AG04450 (cell line): ENCODE measurements around the gene ACTR3. TPM values are rescaled to one million over a fixed set of nuclear protein-coding genes. Genes with fewer than 3 reads are reported as not detected.

ENCODE experiments used
- CTCF ChIA-PET: fragments of 300-600, 350-600 bp; formaldehyde crosslinking; extraction: SDS; loops from one replicate; lab custom pipeline; 2022; ENCODE audit warnings: antibody characterized with exemption, inconsistent platforms; lab: Charles Lee
- POLR2A ChIA-PET: fragments of 350-600 bp; formaldehyde crosslinking; extraction: SDS; loops from one replicate; lab custom pipeline; 2021; ENCODE audit warnings: antibody characterized with exemption, inconsistent platforms; lab: Yijun Ruan, JAX
- DNase-seq: peaks from one replicate; pipeline ENCODE4 v3.0.0-alpha.2; 2011; ENCODE audit warnings: low read depth, low spot score
- H3K27ac ChIP-seq: one replicate; pipeline ENCODE4 v1.5.1; 2012; ENCODE audit warnings: low read depth, low read length, control low read depth
- H3K27me3 ChIP-seq: one replicate; pipeline ENCODE4 v1.6.0; 2012; ENCODE audit warnings: low read length; ENCODE audit not compliant: control insufficient read depth, insufficient read depth
- H3K4me3 ChIP-seq: 2 replicates; pipeline ENCODE4 v1.5.1; 2011; ENCODE audit warnings: mild to moderate bottlenecking, low read depth, low read length, control low read depth
- H3K9me3 ChIP-seq: 2 replicates; pipeline ENCODE4 v1.5.1; 2012; ENCODE audit warnings: low read length; ENCODE audit not compliant: control insufficient read depth, insufficient read depth
- polyA plus RNA-seq: library from polyadenylated mRNA; depleted of rRNA; stranded (reverse); fragments of >200 nt; gene quantifications from 2 replicates; pipeline ENCODE4 v1.2.3, GENCODE V29; 2011
- TF ChIP-seq, protein P1 (sequence below): IDR thresholded peaks from 2 replicates; pipeline ENCODE4 v1.5.1; 2011; ENCODE audit warnings: low read depth, low read length, control low read depth, inconsistent platforms

Gene ACTR3
- polyA plus RNA-seq, 1 experiment = 536 TPM

DNA sequence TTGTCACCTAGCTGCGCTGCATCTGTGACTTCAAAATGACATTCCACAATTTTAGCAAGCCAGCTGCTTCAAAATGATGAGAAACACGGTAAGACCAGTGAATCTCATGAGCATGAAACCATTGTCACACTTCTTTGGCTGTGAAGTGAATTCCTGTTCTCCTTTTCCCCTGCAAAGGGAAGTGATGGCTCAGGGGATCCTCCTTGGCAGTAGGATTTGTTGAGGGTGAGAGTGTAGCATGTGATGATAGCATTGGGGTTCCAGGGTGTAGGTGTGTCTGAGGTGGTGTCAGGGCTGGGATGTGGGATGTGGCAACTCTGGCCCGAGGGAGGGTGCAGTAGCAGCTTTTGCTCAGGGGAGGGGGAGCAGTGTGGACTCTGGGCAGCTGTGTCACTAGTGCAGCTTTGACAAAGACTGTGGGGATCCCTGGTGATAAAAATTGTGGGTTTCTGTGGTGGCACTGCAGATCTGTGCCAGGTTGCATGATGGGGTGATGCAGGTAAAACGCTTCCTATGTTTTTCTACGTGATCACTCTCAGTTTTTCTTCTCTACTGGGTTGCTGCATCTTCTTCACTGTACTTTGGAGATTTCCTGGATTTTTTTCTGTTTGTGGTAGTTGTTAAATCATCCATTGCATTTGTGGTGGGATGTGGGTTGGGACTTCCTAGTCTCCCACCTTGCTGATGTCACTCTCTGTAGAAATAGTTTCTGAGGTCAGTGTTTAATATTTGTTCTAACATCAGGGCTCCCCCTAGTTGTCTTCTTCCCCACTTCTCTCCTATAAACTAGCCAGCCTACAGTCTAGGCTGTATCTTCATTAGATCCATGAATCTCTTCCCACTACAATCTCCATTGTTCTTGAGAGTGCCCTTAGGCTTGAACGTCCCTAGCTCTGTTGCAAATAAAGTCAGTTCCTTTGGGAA, 107.0 kb downstream of the ACTR3 start:
- H3K27me3 ChIP-seq = no peaks in the 10 kb centered on the region
- DNase-seq = no peak
- ChIA-PET POLR2A (no interaction called here), CTCF (no interaction called here)
- H3K9me3 ChIP-seq = no peaks in the 10 kb centered on the region
- TF ChIP-seq, protein P1, sequence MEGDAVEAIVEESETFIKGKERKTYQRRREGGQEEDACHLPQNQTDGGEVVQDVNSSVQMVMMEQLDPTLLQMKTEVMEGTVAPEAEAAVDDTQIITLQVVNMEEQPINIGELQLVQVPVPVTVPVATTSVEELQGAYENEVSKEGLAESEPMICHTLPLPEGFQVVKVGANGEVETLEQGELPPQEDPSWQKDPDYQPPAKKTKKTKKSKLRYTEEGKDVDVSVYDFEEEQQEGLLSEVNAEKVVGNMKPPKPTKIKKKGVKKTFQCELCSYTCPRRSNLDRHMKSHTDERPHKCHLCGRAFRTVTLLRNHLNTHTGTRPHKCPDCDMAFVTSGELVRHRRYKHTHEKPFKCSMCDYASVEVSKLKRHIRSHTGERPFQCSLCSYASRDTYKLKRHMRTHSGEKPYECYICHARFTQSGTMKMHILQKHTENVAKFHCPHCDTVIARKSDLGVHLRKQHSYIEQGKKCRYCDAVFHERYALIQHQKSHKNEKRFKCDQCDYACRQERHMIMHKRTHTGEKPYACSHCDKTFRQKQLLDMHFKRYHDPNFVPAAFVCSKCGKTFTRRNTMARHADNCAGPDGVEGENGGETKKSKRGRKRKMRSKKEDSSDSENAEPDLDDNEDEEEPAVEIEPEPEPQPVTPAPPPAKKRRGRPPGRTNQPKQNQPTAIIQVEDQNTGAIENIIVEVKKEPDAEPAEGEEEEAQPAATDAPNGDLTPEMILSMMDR = no peak
- H3K4me3 ChIP-seq = no peak overlapping the region
- H3K27ac ChIP-seq = no peak overlapping the region

DNA sequence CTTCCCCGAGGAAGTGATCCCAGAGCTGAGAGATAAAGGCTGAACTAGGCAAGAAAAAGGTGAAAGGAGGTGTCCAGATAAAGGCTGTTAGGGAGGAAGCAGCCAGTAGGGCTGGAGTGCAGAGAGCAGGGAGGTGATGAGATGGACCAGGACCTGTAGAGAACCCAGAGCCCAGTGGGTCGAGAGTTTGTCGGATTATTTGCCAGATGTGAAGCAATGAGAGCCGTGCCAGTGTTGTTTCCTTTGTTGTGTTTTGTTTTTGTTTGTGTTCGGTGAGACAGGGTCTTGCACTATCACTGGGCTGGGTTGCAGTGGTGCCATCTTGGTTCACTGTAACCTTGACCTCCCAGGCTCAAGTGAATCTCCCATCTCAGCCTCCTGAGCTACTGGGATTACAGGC, 111.3 kb downstream of the ACTR3 start:
- POLR2A ChIA-PET = no interaction called here
- H3K9me3 ChIP-seq = no peaks in the 10 kb centered on the region
- no peak overlapping the region for H3K27ac ChIP-seq
- CTCF ChIA-PET = interaction anchor here (0.6 kb wide), 1 partner anchor 10 kb away, joined by 3 read pairs; no protein-coding TSS in a partner anchor
- no peak overlapping the region for H3K4me3 ChIP-seq
- no peak for DNase-seq
- peaks cover 2% of the 10 kb centered on the region for H3K27me3 ChIP-seq
- TF ChIP-seq, protein P1 = no peak

DNA sequence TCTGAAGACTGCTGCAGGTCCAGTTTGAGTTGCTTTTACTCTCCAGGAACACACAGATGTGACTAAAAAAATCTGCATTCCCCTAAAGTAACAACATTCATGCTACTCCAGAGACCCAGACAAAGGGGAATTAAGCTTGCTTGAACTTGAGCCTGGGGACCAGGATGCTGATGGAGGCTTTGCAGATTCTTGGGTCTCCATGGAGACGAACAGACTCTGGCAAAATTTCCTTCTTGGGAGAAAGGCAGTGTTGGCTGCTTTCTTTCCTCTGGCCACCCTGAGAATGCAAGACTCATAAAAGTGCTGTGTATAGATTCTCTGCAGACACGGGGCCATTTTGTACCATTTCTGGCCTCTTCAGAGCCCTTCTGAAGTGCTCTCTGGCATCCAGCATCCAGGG, 112.0 kb downstream of the ACTR3 start:
- POLR2A ChIA-PET = no interaction called here
- CTCF ChIA-PET = interaction anchor here (0.6 kb wide), 1 partner anchor 11 kb away, joined by 3 read pairs; no protein-coding TSS in a partner anchor
- Histone ChIP-seq H3K9me3 (no peaks in the 10 kb centered on the region), H3K27me3 (peaks cover 2% of the 10 kb centered on the region), H3K4me3 (no peak overlapping the region), H3K27ac (no peak overlapping the region)
- DNase-seq = no peak
- TF ChIP-seq, protein P1 = no peak

DNA sequence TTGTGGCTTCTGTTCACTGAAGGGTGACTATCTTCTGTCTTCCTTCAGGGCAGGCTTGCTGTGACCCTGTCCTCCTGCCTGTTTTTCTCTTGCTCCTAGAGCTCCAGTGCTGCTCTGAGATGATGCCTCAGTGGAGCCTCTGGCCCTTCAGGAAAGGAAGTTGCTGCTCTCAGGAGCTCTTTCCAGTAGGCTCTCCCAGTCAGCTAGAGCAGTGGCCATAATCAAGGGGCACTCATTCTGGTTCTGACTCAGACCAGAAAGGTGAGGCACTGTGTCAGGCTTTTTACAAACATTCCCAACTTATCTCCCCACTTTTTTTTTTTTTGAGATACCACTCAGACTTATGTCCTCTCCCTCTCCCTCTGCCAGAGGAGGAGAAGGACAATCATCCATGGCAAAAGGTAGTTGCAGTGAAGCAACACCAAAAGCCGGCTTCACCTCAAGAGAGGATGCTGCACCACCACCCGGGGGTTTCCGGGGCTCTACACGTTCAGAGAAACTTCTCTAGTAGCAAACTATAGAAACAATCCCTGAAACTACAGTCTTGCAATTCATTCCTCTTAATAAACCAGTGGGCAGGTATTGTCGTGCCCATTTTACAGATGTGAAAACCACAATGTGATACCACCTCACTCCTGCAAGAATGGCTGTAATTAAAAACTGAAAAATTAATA, 115.4 kb downstream of the ACTR3 start:
- ChIA-PET POLR2A (no interaction called here), CTCF (no interaction called here)
- Histone ChIP-seq H3K9me3 (no peaks in the 10 kb centered on the region), H3K4me3 (no peak overlapping the region), H3K27ac (no peak overlapping the region), H3K27me3 (peaks cover 3% of the 10 kb centered on the region)
- DNase-seq = no peak
- TF ChIP-seq, protein P1 = no peak

DNA sequence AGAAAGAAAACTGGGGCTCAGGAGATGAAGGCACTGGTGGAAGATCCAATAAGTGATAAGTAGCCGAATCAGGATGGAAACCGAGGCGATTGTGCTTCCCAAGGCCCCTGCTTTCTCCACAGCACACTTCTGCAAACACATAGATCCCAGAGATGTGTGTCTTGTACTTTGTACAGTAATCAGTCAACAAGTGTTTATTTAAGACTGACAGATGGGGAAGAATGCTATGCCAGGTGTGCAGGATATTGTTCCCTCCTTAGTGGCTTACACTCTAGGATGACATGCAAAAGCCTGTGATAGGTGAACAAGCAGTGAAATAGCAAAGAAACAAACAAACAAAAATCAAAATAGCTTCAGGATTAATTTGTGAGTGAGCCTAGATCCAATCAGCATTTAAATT, 116.6 kb downstream of the ACTR3 start:
- ChIA-PET CTCF (no interaction called here), POLR2A (no interaction called here)
- peaks cover 3% of the 10 kb centered on the region for H3K27me3 ChIP-seq
- TF ChIP-seq, protein P1 = no peak
- DNase-seq = no peak
- H3K27ac ChIP-seq = no peak overlapping the region
- no peak overlapping the region for H3K4me3 ChIP-seq
- no peaks in the 10 kb centered on the region for H3K9me3 ChIP-seq
